Measurements from ENCODE around the gene INPP4A. TPM values are rescaled to one million over a fixed set of nuclear protein-coding genes. Genes with fewer than 3 reads are reported as not detected.

INPP4A gene
- total and polyA plus RNA-seq, 2 of the 13 experiments (the other 11 are each of a cell fraction or from before 2014, with no cell fraction given), result 10.1 to 10.9 TPM

DNA sequence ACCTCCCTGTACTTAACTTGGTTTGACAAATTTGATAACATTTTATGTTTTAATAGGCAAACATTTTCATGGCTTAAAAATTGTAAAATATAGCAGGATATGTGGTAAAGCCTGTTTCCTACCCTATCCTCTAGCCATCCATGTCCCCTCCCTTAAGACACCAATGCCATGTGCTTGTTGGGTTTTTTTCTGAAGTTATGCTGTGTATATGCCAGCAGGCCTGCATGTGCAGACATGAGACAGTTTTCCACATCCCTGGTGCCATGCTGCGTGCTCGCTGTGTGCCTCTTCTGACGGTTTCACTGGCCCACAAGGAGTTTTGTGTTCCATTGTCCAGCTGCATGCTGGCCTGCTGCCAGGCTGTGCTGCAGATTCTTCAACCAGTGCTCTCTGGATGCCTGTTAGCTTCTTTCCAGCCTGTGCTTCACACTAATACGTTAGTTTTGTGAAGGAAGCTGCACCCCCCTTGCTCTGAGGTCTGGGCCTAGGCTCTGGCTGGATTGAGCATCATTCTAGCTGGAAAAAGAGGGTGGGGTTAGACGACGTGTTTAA, 16.9 kb downstream of the INPP4A start:
- Histone ChIP-seq H3K4me1 (ENCODE audit: insufficient read depth, low read length) (0 out of 2 replicates have a peak, but pooled peaks cover 8% of the 10 kb centered on the region), H4K20me1 (ENCODE audit: insufficient read depth, low read length) (no peaks in the 10 kb centered on the region; the same call in 1 of the 2 replicates)

More for the DNA sequence above, 16.9 kb downstream of the INPP4A start:
- peaks cover 13% of the 10 kb centered on the region for H3K79me2 ChIP-seq (ENCODE audit: insufficient read depth, low read length)
- TF ChIP-seq, protein P1, sequence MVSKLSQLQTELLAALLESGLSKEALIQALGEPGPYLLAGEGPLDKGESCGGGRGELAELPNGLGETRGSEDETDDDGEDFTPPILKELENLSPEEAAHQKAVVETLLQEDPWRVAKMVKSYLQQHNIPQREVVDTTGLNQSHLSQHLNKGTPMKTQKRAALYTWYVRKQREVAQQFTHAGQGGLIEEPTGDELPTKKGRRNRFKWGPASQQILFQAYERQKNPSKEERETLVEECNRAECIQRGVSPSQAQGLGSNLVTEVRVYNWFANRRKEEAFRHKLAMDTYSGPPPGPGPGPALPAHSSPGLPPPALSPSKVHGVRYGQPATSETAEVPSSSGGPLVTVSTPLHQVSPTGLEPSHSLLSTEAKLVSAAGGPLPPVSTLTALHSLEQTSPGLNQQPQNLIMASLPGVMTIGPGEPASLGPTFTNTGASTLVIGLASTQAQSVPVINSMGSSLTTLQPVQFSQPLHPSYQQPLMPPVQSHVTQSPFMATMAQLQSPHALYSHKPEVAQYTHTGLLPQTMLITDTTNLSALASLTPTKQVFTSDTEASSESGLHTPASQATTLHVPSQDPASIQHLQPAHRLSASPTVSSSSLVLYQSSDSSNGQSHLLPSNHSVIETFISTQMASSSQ (IDR thresholded peaks at IDR 0.05; ENCODE audit: low read depth), result no peak
- TF ChIP-seq, protein P1 (CRISPR knock-in tag; IDR thresholded peaks at IDR 0.05; ENCODE audit: borderline replicate concordance), result no peak
- TF ChIP-seq HIVEP1 (CRISPR knock-in tag; IDR thresholded peaks at IDR 0.05) (no peak), RCOR2 (CRISPR knock-in tag; IDR thresholded peaks at IDR 0.05) (no peak), ZNF235 (CRISPR knock-in tag; IDR thresholded peaks at IDR 0.05; ENCODE audit: borderline replicate concordance) (no peak), PHF5A (CRISPR knock-in tag; IDR thresholded peaks at IDR 0.05; ENCODE audit: low read depth, unreplicated experiment) (no peak), ZZZ3 (CRISPR knock-in tag; IDR thresholded peaks at IDR 0.05; ENCODE audit: borderline replicate concordance) (no peak), DZIP1 (CRISPR knock-in tag; IDR thresholded peaks at IDR 0.05) (no peak), ZNF263 (CRISPR knock-in tag; IDR thresholded peaks at IDR 0.05) (no peak), ELF1 (CRISPR knock-in tag; IDR thresholded peaks at IDR 0.05) (no peak), ZNF264 (CRISPR knock-in tag; IDR thresholded peaks at IDR 0.05) (no peak), TEAD3 (CRISPR knock-in tag; optimal IDR thresholded peaks at IDR 0.05; ENCODE audit: borderline replicate concordance) (no peak)
- TF ChIP-seq, protein P2, sequence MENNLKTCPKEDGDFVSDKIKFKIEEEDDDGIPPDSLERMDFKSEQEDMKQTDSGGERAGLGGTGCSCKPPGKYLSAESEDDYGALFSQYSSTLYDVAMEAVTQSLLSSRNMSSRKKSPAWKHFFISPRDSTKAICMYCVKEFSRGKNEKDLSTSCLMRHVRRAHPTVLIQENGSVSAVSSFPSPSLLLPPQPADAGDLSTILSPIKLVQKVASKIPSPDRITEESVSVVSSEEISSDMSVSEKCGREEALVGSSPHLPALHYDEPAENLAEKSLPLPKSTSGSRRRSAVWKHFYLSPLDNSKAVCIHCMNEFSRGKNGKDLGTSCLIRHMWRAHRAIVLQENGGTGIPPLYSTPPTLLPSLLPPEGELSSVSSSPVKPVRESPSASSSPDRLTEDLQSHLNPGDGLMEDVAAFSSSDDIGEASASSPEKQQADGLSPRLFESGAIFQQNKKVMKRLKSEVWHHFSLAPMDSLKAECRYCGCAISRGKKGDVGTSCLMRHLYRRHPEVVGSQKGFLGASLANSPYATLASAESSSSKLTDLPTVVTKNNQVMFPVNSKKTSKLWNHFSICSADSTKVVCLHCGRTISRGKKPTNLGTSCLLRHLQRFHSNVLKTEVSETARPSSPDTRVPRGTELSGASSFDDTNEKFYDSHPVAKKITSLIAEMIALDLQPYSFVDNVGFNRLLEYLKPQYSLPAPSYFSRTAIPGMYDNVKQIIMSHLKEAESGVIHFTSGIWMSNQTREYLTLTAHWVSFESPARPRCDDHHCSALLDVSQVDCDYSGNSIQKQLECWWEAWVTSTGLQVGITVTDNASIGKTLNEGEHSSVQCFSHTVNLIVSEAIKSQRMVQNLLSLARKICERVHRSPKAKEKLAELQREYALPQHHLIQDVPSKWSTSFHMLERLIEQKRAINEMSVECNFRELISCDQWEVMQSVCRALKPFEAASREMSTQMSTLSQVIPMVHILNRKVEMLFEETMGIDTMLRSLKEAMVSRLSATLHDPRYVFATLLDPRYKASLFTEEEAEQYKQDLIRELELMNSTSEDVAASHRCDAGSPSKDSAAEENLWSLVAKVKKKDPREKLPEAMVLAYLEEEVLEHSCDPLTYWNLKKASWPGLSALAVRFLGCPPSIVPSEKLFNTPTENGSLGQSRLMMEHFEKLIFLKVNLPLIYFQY (CRISPR knock-in tag; IDR thresholded peaks at IDR 0.05; ENCODE audit: borderline replicate concordance), result no peak
- intact Hi-C loops (cut with micrococcal nuclease; ENCODE audit: unreplicated experiment), result no loop called here
- no peak overlapping the region for H3K9ac ChIP-seq (ENCODE audit: insufficient read depth, low read depth, low read length)
- no peaks in the 10 kb centered on the region for H3K9me3 ChIP-seq (ENCODE audit: low read length)
- FAIRE-seq, result no peak
- in situ Hi-C loops (cut with HindIII; ENCODE audit: extremely low pct_ligation_motif_present, low pct_unique_long_range_greater_than_20kb), result no loop called here
- ChIA-PET CTCF (ENCODE audit: low intra/inter-chr PET ratio, low total read pairs) (no interaction called here), POLR2A (no interaction called here)
- H2AFZ ChIP-seq (ENCODE audit: low read length), result no peak overlapping the region
- no peak overlapping the region for H3K4me3 ChIP-seq (replicated peaks in 1 of 3; ENCODE audit: insufficient read depth in 1 of 3, low read depth in 2 of 3, low read length in 3 of 3)
- H3K27ac ChIP-seq (ENCODE audit: extremely low read length, insufficient read depth, low read length), result no peak overlapping the region
- no TSS peak for BruUV-seq (replicated peaks)
- DNase-seq (ENCODE audit: low spot score), result no peak
- 98% methylated on average over 6 of the region's 6 CpGs for WGBS (ENCODE audit: low lambda C conversion rate)
- H3K4me2 ChIP-seq (ENCODE audit: low read depth, low read length), result no peak overlapping the region
- peaks cover 0 to 1% of the 10 kb centered on the region in 2 experiments; a peak in 1 of 5 replicates for H3K36me3 ChIP-seq (replicated peaks in 1 of 2; ENCODE audit: control insufficient read depth in 1 of 2, insufficient read depth in 2 of 2, low read length in 2 of 2)
- no peak for ATAC-seq
- H3K27me3 ChIP-seq (ENCODE audit: control insufficient read depth in 1 of 2, insufficient read depth in 2 of 2, low read length in 2 of 2), result no peaks in the 10 kb centered on the region
